IPS-18c (cell line): Measurements from ENCODE around the gene PHF2.

Experiments used
- H3K4me3 ChIP-seq: 2 replicates; pipeline ENCODE4 v1.7.0; 2013; ENCODE audit warnings: low read depth, mild to moderate bottlenecking, low read length, moderate library complexity; ENCODE audit not compliant: insufficient read depth
- H3K9me3 ChIP-seq: one replicate; pipeline ENCODE4 v1.6.1; 2013; ENCODE audit warnings: mild to moderate bottlenecking, low read length, moderate library complexity; ENCODE audit not compliant: control insufficient read depth, insufficient read depth

PHF2 gene

GRCh38 chr9:93650448-93650847, 74.1 kb downstream of the PHF2 start:
- Histone ChIP-seq H3K9me3 (no peaks in the 10 kb centered on the region), H3K4me3 (no peak overlapping the region)

GRCh38 chr9:93651521-93651950, 75.2 kb downstream of the PHF2 start:
- no peaks in the 10 kb centered on the region for H3K9me3 ChIP-seq
- H3K4me3 ChIP-seq = no peak overlapping the region

GRCh38 chr9:93652604-93653592, 76.5 kb downstream of the PHF2 start:
- Histone ChIP-seq H3K9me3 (no peaks in the 10 kb centered on the region), H3K4me3 (no peak overlapping the region)

- H3K9me3 ChIP-seq = no peaks in the 10 kb centered on the region
- no peak overlapping the region for H3K4me3 ChIP-seq
These were observed 77.4 kb downstream of the PHF2 start for GRCh38 chr9:93653760-93654159.

GRCh38 chr9:93654351-93654961, 78.1 kb downstream of the PHF2 start:
- Histone ChIP-seq H3K4me3 (no peak overlapping the region), H3K9me3 (no peaks in the 10 kb centered on the region)

- H3K9me3 ChIP-seq = no peaks in the 10 kb centered on the region
- H3K4me3 ChIP-seq = no peak overlapping the region
These were observed 79.4 kb downstream of the PHF2 start for GRCh38 chr9:93655621-93656425.

- Histone ChIP-seq H3K9me3 (no peaks in the 10 kb centered on the region), H3K4me3 (no peak overlapping the region)
These were observed 80.2 kb downstream of the PHF2 start for GRCh38 chr9:93656426-93657239.

- no peak overlapping the region for H3K4me3 ChIP-seq
- H3K9me3 ChIP-seq = no peaks in the 10 kb centered on the region
These were observed 81.1 kb downstream of the PHF2 start for GRCh38 chr9:93657331-93658111.

- Histone ChIP-seq H3K4me3 (no peak overlapping the region), H3K9me3 (no peaks in the 10 kb centered on the region)
These were observed 82.0 kb downstream of the PHF2 start for GRCh38 chr9:93658184-93658925.

- Histone ChIP-seq H3K4me3 (no peak overlapping the region), H3K9me3 (no peaks in the 10 kb centered on the region)
These were observed 82.9 kb downstream of the PHF2 start for GRCh38 chr9:93659044-93659836.

GRCh38 chr9:93659837-93660177, 83.4 kb downstream of the PHF2 start:
- H3K9me3 ChIP-seq = no peaks in the 10 kb centered on the region
- H3K4me3 ChIP-seq = no peak overlapping the region

GRCh38 chr9:93660352-93661046, 84.1 kb downstream of the PHF2 start:
- Histone ChIP-seq H3K9me3 (no peaks in the 10 kb centered on the region), H3K4me3 (no peak overlapping the region)

GRCh38 chr9:93661591-93661990, 85.2 kb downstream of the PHF2 start:
- Histone ChIP-seq H3K9me3 (no peaks in the 10 kb centered on the region), H3K4me3 (no peak overlapping the region)

GRCh38 chr9:93662016-93662638, 85.7 kb downstream of the PHF2 start:
- Histone ChIP-seq H3K9me3 (no peaks in the 10 kb centered on the region), H3K4me3 (no peak overlapping the region)
